DMS 273 treated with DMSO at 0.1 percent for 48 hours (cell line): ENCODE data around the gene CCDC18.

Source experiments
- DNase-seq: peaks from one replicate; lab custom pipeline; 2025; lab: John Stamatoyannopoulos, UW

Gene CCDC18

DNA sequence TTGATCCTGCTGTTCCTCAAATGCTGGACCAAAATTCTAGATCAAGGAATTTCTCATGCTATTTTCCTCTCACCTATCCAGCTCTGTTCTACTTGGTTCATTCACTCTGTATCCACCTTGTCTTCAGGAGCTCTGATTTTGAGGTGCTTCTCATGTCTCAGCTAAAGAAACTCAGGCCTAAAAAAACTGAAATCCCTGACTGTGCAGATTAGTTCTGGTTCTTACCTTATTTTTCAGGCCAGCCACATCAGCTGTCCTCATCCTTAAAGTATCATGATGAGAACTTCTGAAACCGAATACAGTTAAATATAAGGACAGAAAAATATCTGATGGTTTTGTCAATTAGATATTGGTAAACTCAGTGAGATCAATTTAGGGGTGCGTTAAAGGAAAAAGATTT lies 137.4 kb downstream of the CCDC18 start:
- no peak for DNase-seq

DNA sequence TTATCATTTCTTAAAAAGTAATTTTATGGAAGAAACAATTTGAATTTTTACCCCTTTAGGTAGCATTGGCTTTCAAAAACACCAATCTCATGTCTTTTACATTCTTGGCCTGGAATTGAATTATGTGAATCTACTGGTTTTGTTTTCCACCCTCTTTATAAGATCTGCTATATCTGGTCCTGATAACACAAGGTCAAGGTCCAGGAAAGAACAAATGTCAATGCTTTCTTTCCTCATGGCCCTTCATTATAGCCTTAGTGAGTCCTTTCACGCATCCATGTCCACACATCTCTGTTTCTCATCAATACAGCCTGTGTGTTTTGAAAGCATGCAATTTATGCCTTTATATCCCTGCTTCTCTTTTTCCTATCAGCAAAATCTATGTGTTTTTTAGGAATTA lies 141.2 kb downstream of the CCDC18 start:
- DNase-seq, result no peak

DNA sequence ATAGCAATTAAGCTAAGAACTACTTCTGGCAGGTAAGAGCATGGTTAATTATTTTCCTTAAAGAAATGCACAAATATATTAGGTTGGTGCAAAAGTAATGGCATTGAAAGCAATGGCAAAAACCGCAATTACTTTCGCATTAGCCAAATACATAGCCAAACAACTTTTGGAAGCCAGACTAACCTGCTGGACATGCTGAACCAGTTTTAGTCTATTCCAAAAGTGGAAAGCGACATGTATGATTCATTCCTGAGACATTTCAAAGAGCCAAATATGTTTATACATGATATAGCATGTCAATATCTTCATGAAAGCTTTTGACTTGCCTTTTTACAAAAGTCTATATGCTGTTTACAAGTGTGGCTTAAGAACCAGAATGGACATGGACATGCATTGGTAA lies 141.8 kb downstream of the CCDC18 start:
- no peak for DNase-seq

DNA sequence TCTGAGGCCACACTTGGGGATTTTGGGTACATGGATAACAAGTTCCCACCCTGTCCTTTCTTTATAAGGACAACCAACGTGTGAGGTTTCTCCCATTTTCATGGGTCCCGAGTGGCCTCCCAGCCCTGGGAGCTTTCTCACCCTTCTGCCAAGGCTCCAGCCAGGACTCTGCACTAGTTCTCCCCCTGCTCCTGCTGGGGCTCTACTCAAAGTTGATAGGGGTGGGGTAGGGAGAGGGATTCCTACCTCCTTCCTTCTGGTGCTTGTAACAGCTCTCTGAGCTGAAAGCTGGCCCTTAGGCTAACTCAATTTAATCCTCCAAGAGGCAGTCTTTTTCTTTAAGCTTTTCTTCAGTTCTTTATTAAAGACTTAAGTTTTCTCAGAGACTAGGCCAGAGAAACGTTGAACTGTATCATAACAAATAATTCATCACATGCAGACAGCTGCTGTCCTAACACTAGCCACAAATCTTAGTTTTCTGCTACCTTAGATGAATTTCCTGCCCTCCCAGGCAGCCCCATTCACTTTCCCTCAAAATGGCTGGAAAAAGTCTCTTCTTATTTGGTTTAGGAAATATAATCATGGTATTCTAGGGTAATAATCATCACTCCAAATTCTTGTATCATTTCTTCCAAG lies 142.8 kb downstream of the CCDC18 start:
- no peak for DNase-seq

DNA sequence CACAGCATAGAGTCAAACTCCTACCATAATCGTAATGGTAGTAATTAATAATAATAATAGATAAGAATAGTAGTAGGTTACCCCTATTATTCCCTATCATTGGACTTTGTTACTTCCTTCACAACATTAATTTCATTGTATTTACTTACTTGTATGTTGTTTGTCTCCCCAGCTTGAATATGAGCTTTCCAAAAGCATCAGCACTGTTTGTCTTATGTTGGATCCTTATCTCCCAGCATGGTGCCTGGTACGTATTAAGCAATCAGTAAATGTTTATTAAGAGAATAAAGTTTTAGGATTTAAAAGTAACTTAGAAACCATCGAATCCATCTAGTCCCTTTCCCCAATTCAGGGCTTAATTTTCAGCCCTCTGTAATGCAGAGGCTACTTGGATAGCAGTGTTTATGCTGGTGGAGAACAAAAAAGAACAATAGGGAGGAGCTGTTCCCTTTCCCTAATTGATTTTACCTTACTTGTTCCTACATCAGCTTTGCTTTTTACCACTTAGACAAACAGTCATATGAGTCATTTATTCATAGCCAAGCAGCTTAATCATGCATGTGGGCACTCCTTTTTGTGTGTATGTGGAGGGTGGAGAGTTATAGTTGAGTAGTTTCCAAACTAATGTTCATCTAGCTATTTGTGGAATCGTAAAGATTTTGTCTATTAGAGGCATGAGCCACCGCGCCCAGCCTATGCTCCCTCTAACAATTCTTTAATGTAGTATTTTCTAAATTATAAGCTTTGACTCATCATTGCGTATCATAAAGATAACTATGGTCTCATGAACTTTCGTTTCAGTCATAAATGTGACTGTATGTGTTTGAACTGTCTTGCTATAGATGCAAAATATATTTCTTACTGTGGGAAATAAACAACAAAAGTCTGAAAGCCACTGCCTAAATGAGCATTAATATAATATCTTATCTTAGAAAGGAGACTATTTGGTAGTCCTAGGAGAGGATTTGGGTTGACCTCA lies 144.3 kb downstream of the CCDC18 start:
- DNase-seq, result no peak
